HepG2 (cell line): ENCODE data around the gene DNAJC1.

Experiments
- FIP1L1 ChIP-seq: fragments of 200-400 bp; formaldehyde crosslinking; IDR thresholded peaks from 2 replicates; pipeline ENCODE4 v1.6.1; 2018; ENCODE audit warnings: low read depth, mild to moderate bottlenecking, low read length, moderate library complexity, borderline replicate concordance; ENCODE audit not compliant: insufficient read depth
- FOXP1 ChIP-seq, 2 experiments: fragments of 450-650 bp in 1 of 2; IDR thresholded peaks; 2 replicates each; pipeline ENCODE4 v1.6.1; 2017 to 2018; ENCODE audit warnings: antibody characterized with exemption in 1 of 2
- SAFB2 ChIP-seq: sonication (generic); formaldehyde crosslinking; IDR thresholded peaks from 2 replicates; pipeline ENCODE4 v1.5.1; 2020; ENCODE audit warnings: missing genetic modification reagents, low read depth, mild to moderate bottlenecking, borderline replicate concordance
- TCF7 ChIP-seq: sonication (generic); IDR thresholded peaks from 2 replicates; pipeline ENCODE4 v1.6.1; 2016; ENCODE audit warnings: antibody characterized with exemption, low read depth
- YY1 ChIP-seq: IDR thresholded peaks from 2 replicates; pipeline ENCODE4 v1.6.1; 2011; ENCODE audit warnings: low read length, low read depth, moderate library complexity, mild to moderate bottlenecking; ENCODE audit not compliant: insufficient read depth, insufficient replicate concordance
- ZFP37 ChIP-seq: sonication (generic); formaldehyde crosslinking; IDR thresholded peaks from 2 replicates; pipeline ENCODE4 v1.4.0; 2020; ENCODE audit warnings: missing genetic modification reagents, borderline replicate concordance
- ZNF766 ChIP-seq: sonication (generic); formaldehyde crosslinking; IDR thresholded peaks from 2 replicates; pipeline ENCODE4 v1.5.0; 2020; ENCODE audit warnings: missing genetic modification reagents, borderline replicate concordance
- TF ChIP-seq, protein P1 (sequence below): sonication (generic); formaldehyde crosslinking; IDR thresholded peaks from 2 replicates; pipeline ENCODE4 v1.5.1; 2020; ENCODE audit warnings: missing genetic modification reagents, mild to moderate bottlenecking, borderline replicate concordance

DNA sequence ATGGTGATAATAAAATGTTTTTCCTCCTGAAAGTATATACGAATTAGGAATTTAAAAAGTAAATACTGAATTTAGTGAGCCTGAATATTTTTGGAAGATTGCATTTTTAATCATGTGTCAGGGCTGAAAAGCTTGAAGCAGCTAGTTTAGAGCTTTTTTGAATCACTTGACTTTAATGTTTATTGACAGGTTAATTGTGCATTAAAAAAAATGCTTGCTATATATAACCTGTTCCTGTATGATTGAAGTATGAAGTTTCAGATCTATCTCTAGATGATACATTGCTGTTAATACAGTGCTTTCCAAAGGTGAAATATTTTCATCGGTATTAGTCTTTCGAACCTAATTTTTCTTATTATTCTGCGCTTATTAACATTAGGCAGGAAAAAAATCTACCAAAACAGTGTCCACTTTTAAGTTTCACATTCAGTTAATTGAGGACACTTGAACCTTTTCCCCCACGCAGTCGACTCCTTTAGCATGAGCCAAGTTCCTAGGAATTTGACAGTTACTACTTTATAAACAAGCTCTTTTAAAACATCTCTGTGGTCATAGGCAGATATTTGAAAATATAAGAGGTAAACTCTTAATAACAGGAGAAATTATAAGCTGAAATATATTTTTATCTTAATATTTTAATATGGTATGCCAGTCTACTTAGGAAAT lies 282.4 kb downstream of the DNAJC1 start:
- TF ChIP-seq, protein P1, sequence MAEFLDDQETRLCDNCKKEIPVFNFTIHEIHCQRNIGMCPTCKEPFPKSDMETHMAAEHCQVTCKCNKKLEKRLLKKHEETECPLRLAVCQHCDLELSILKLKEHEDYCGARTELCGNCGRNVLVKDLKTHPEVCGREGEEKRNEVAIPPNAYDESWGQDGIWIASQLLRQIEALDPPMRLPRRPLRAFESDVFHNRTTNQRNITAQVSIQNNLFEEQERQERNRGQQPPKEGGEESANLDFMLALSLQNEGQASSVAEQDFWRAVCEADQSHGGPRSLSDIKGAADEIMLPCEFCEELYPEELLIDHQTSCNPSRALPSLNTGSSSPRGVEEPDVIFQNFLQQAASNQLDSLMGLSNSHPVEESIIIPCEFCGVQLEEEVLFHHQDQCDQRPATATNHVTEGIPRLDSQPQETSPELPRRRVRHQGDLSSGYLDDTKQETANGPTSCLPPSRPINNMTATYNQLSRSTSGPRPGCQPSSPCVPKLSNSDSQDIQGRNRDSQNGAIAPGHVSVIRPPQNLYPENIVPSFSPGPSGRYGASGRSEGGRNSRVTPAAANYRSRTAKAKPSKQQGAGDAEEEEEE: no peak
- TF ChIP-seq ZNF766 (no peak), TCF7 (no peak), ZFP37 (no peak), SAFB2 (CRISPR knock-in tag) (no peak), FIP1L1 (no peak), FOXP1 (IDR thresholded peaks at IDR 0.05) (no peak), FOXP1 (CRISPR knock-in tag; IDR thresholded peaks at IDR 0.05) (no peak), YY1 (no peak)
